Neural progenitor cell (in vitro differentiated cells): Measurements from ENCODE around the gene PPP1R8.

Experiments
- EZH2 ChIP-seq: fragments of 200-600 bp; sonication (generic); IDR thresholded peaks from 2 replicates; pipeline ENCODE4 v1.6.1; 2017; ENCODE audit warnings: antibody characterized with exemption, mild to moderate bottlenecking, moderate library complexity
- EZH2phosphoT487 ChIP-seq: fragments of 200-600 bp; sonication (generic); IDR thresholded peaks from 2 replicates; pipeline ENCODE4 v1.6.1; 2017; ENCODE audit warnings: antibody characterized with exemption
- TF ChIP-seq, protein P1 (sequence below): fragments of 200-600 bp; sonication (generic); IDR thresholded peaks from 2 replicates; pipeline ENCODE4 v1.5.1; 2017; ENCODE audit warnings: antibody characterized with exemption, mild to moderate bottlenecking

DNA sequence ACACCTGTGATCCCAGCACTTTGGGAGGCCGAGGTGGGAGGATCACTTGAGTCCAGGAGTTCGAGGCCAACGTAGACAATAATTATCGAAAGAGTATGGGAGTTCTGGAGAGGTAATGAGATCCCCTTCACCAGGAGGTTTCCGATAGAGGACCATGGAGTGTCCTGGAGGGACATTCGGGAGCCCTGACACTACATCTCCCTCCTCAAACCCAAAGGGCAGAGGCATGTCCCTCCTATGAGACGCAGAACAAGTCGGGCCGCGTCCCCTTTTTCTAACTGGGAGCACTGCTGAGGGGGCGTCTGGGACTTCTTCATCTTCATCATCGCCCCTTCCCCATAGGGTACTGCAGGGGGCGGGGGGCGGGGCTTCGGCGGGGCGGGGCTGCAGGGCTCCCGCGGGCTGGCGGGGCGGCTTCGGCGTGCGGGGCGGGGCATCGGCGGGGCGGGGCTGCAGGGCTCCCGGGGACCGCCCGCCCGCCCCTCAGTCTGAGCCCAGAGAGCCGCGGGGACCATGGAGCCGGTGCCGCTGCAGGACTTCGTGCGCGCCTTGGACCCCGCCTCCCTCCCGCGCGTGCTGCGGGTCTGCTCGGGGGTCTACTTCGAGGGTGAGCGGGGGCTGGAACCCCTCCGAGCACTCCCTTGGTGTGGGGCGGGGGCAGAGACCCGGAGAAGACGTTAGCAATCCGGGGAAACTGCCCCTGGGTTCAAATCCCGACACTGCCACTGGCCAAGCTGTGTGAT lies 41.6 kb downstream of the PPP1R8 start, which contains the start of gene THEMIS2:
- TF ChIP-seq, protein P1, sequence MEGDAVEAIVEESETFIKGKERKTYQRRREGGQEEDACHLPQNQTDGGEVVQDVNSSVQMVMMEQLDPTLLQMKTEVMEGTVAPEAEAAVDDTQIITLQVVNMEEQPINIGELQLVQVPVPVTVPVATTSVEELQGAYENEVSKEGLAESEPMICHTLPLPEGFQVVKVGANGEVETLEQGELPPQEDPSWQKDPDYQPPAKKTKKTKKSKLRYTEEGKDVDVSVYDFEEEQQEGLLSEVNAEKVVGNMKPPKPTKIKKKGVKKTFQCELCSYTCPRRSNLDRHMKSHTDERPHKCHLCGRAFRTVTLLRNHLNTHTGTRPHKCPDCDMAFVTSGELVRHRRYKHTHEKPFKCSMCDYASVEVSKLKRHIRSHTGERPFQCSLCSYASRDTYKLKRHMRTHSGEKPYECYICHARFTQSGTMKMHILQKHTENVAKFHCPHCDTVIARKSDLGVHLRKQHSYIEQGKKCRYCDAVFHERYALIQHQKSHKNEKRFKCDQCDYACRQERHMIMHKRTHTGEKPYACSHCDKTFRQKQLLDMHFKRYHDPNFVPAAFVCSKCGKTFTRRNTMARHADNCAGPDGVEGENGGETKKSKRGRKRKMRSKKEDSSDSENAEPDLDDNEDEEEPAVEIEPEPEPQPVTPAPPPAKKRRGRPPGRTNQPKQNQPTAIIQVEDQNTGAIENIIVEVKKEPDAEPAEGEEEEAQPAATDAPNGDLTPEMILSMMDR: no peak
- TF ChIP-seq EZH2: no peak
- TF ChIP-seq EZH2phosphoT487: no peak
